H9 (cell line): ENCODE data around the gene R3HCC1L. TPM values are rescaled to one million over a fixed set of nuclear protein-coding genes. Genes with fewer than 3 reads are reported as not detected.

Experiments
- DNase-seq: peaks from one replicate; pipeline ENCODE4 v3.0.0-alpha.2; 2017
- H2AFZ ChIP-seq: one replicate; pipeline ENCODE4 v1.6.1; 2013; ENCODE audit warnings: mild to moderate bottlenecking, low read length, control low read depth, moderate library complexity
- H2AK5ac ChIP-seq: 2 replicates; pipeline ENCODE4 v1.6.1; 2013; ENCODE audit warnings: low read length, control low read depth, mixed read lengths; ENCODE audit not compliant: insufficient read length
- H2BK120ac ChIP-seq: one replicate; pipeline ENCODE4 v1.6.1; 2013; ENCODE audit warnings: low read depth, mild to moderate bottlenecking, low read length, control low read depth, inconsistent platforms; ENCODE audit not compliant: poor library complexity, severe bottlenecking
- H2BK12ac ChIP-seq: 2 replicates; pipeline ENCODE4 v1.6.1; 2013; ENCODE audit warnings: low read length, control low read depth, mixed read lengths, low read depth; ENCODE audit not compliant: insufficient read length
- H2BK15ac ChIP-seq: 2 replicates; pipeline ENCODE4 v1.6.1; 2013; ENCODE audit warnings: low read depth, low read length, control low read depth
- H2BK20ac ChIP-seq: one replicate; pipeline ENCODE4 v1.6.1; 2013; ENCODE audit warnings: low read depth, mild to moderate bottlenecking, low read length, control low read depth, inconsistent platforms; ENCODE audit not compliant: poor library complexity, severe bottlenecking
- H2BK5ac ChIP-seq: 2 replicates; pipeline ENCODE4 v1.6.1; 2013; ENCODE audit warnings: low read length, control low read depth, mixed read lengths; ENCODE audit not compliant: insufficient read length
- H3K14ac ChIP-seq: 2 replicates; pipeline ENCODE4 v1.6.1; 2013; ENCODE audit warnings: low read length, control low read depth; ENCODE audit not compliant: insufficient read depth
- H3K18ac ChIP-seq: 2 replicates; pipeline ENCODE4 v1.6.1; 2013; ENCODE audit warnings: low read depth, mild to moderate bottlenecking, mixed read lengths, low read length, control low read depth; ENCODE audit not compliant: insufficient read length
- H3K23ac ChIP-seq: 2 replicates; pipeline ENCODE4 v1.6.1; 2013; ENCODE audit warnings: low read length, control low read depth, mixed read lengths, low read depth; ENCODE audit not compliant: insufficient read length
- H3K23me2 ChIP-seq: 2 replicates; pipeline ENCODE4 v1.6.1; 2013; ENCODE audit warnings: low read depth, mild to moderate bottlenecking, mixed read lengths, low read length, control low read depth; ENCODE audit not compliant: insufficient read length, poor library complexity, severe bottlenecking
- H3K27ac ChIP-seq: 2 replicates; pipeline ENCODE4 v1.5.1; 2013; ENCODE audit warnings: low read length, control low read depth, mixed read lengths, low read depth; ENCODE audit not compliant: insufficient read length
- H3K27me3 ChIP-seq: 2 replicates; pipeline ENCODE4 v1.6.1; 2013; ENCODE audit warnings: low read length, control low read depth, inconsistent platforms; ENCODE audit not compliant: insufficient read depth
- H3K4ac ChIP-seq: 2 replicates; pipeline ENCODE4 v1.6.1; 2013; ENCODE audit warnings: low read depth, mild to moderate bottlenecking, control low read depth, inconsistent platforms, low read length, moderate library complexity
- H3K4me1 ChIP-seq: 2 replicates; pipeline ENCODE4 v1.6.1; 2013; ENCODE audit warnings: low read length, control low read depth, inconsistent platforms; ENCODE audit not compliant: insufficient read depth
- H3K4me2 ChIP-seq: 2 replicates; pipeline ENCODE4 v1.6.1; 2013; ENCODE audit warnings: low read length, control low read depth, mixed read lengths; ENCODE audit not compliant: insufficient read length, insufficient read depth
- H3K56ac ChIP-seq: 2 replicates; pipeline ENCODE4 v1.6.1; 2013; ENCODE audit warnings: low read depth, mild to moderate bottlenecking, mixed read lengths, low read length, control low read depth; ENCODE audit not compliant: insufficient read length
- H3K79me1 ChIP-seq: 2 replicates; pipeline ENCODE4 v1.6.1; 2013; ENCODE audit warnings: low read depth, mild to moderate bottlenecking, moderate library complexity, low read length, control low read depth, inconsistent platforms; ENCODE audit not compliant: insufficient read depth, poor library complexity, severe bottlenecking
- H3K79me2 ChIP-seq: 2 replicates; pipeline ENCODE4 v1.6.1; 2013; ENCODE audit warnings: low read length, control low read depth, inconsistent platforms; ENCODE audit not compliant: insufficient read depth
- H3K9ac ChIP-seq: 2 replicates; pipeline ENCODE4 v1.6.1; 2013; ENCODE audit warnings: low read length, control low read depth, mixed read lengths; ENCODE audit not compliant: insufficient read length; ENCODE audit errors: extremely low read depth
- H3K9me3 ChIP-seq: one replicate; pipeline ENCODE4 v1.6.1; 2013; ENCODE audit warnings: low read depth, low read length, inconsistent platforms; ENCODE audit not compliant: control insufficient read depth
- H3T11ph ChIP-seq: one replicate; pipeline ENCODE4 v1.6.1; 2013; ENCODE audit warnings: mild to moderate bottlenecking, low read length, control low read depth, inconsistent platforms
- H4K20me1 ChIP-seq: one replicate; pipeline ENCODE4 v1.6.1; 2013; ENCODE audit not compliant: control insufficient read depth, insufficient read length, insufficient read depth
- H4K5ac ChIP-seq: 2 replicates; pipeline ENCODE4 v1.6.1; 2013; ENCODE audit warnings: low read depth, mild to moderate bottlenecking, mixed read lengths, low read length, control low read depth; ENCODE audit not compliant: insufficient read length
- H4K8ac ChIP-seq: replicated peaks from 2 replicates; pipeline ENCODE4 v1.6.1; 2013; ENCODE audit warnings: low read length, control low read depth, mixed read lengths, low read depth; ENCODE audit not compliant: insufficient read length
- H4K91ac ChIP-seq: 2 replicates; pipeline ENCODE4 v1.6.1; 2013; ENCODE audit warnings: low read depth, mild to moderate bottlenecking, moderate library complexity, mixed read lengths, low read length, control low read depth; ENCODE audit not compliant: insufficient read length
- H3K27ac Mint-ChIP-seq, 3 experiments: 2 replicates in 2 of 3; 3 replicates in 1 of 3; pipeline ENCODE4 v1.8.0; 2020 to 2021; ENCODE audit warnings: mixed read lengths in 3 of 3, mild to moderate bottlenecking in 1 of 3, moderate library complexity in 1 of 3
- H3K27me3 Mint-ChIP-seq: 2 replicates; pipeline ENCODE4 v1.8.0; 2021; ENCODE audit warnings: low read depth, mild to moderate bottlenecking, moderate library complexity, mixed read lengths
- H3K36me3 Mint-ChIP-seq, 3 experiments: 2 replicates in 2 of 3; 3 replicates in 1 of 3; pipeline ENCODE4 v1.8.0; 2020 to 2021; ENCODE audit warnings: low read depth in 3 of 3, mixed read lengths in 3 of 3; ENCODE audit not compliant: insufficient read depth in 1 of 3
- H3K4me1 Mint-ChIP-seq, 2 experiments: 2 replicates each; pipeline ENCODE4 v1.8.0; 2020; ENCODE audit warnings: mixed read lengths in 2 of 2
- H3K4me3 Mint-ChIP-seq, 2 experiments: 2 replicates in 1 of 2; 3 replicates in 1 of 2; pipeline ENCODE4 v1.8.0; 2020 to 2021; ENCODE audit warnings: mild to moderate bottlenecking in 2 of 2, mixed read lengths in 2 of 2, moderate library complexity in 1 of 2
- H3K9me3 Mint-ChIP-seq, 2 experiments: 2 replicates in 1 of 2; 3 replicates in 1 of 2; pipeline ENCODE4 v1.8.0; 2020; ENCODE audit warnings: mild to moderate bottlenecking in 2 of 2, mixed read lengths in 2 of 2, moderate library complexity in 1 of 2
- CTCF ChIP-seq: fragments of 200-600 bp; sonication (generic); conservative IDR thresholded peaks from 3 replicates; pipeline ENCODE4 v1.8.0; 2021; ENCODE audit warnings: antibody characterized with exemption, mild to moderate bottlenecking
- WGBS: extraction: QIAGEN DNeasy Blood & Tissue Kit; methylation state at CpG from one replicate; pipeline ENCODE4 v1.1.7; 2013; ENCODE audit warnings: missing lambda C conversion rate, low lambda C conversion rate, mixed read lengths; ENCODE audit not compliant: insufficient read length; ENCODE audit errors: extremely low coverage; 5-methylcytosine and 5-hydroxymethylcytosine counted together
- total RNA-seq: library from RNA; stranded (reverse); gene quantifications from 2 replicates; pipeline ENCODE4 v1.2.1, GENCODE V29; 2021

The R3HCC1L gene
- total RNA-seq, 1 experiment from 2014 or later, result 18.5 TPM

- no peaks in the 10 kb centered on the region for H3K23me2 ChIP-seq
- H2AFZ ChIP-seq, result no peak overlapping the region
- H3K4me1 ChIP-seq, result no peaks in the 10 kb centered on the region
- no peak overlapping the region for H3K14ac ChIP-seq
- DNase-seq, result no peak
- Mint-ChIP-seq H3K4me1 (no peaks in the 10 kb centered on the region), H3K9me3 (no peaks in the 10 kb centered on the region), H3K36me3 (peaks cover 0 to 4% (median 0%) of the 10 kb centered on the region in 3 experiments; a peak in 1 of 7 replicates), H3K27me3 (no peaks in the 10 kb centered on the region), H3K27ac (no peak overlapping the region), H3K4me3 (no peak overlapping the region)
- no peak overlapping the region for H3K18ac ChIP-seq
- H2BK5ac ChIP-seq, result no peak overlapping the region
- H3K79me1 ChIP-seq, result no peaks in the 10 kb centered on the region
- H3K56ac ChIP-seq, result no peak overlapping the region
- no peak overlapping the region for H4K8ac ChIP-seq
- H4K20me1 ChIP-seq, result no peaks in the 10 kb centered on the region
- no peak overlapping the region for H4K5ac ChIP-seq
- no peak overlapping the region for H3T11ph ChIP-seq
- no peak for TF ChIP-seq CTCF
- H3K27me3 ChIP-seq, result no peaks in the 10 kb centered on the region
- no peak overlapping the region for H2BK20ac ChIP-seq
- H3K4ac ChIP-seq, result no peak overlapping the region
- no peak overlapping the region for H2AK5ac ChIP-seq
- H4K91ac ChIP-seq, result no peak overlapping the region
- no peak overlapping the region for H2BK120ac ChIP-seq
- WGBS, result no CpG with 5 or more reads among the region's 13 CpGs
- no peaks in the 10 kb centered on the region for H3K9me3 ChIP-seq
- H3K79me2 ChIP-seq, result no peaks in the 10 kb centered on the region
- H2BK15ac ChIP-seq, result no peak overlapping the region
- H3K23ac ChIP-seq, result no peak overlapping the region
- H3K9ac ChIP-seq, result no peak overlapping the region
- no peak overlapping the region for H3K4me2 ChIP-seq
- H2BK12ac ChIP-seq, result no peak overlapping the region
- no peak overlapping the region for H3K27ac ChIP-seq
Measured at GRCh38 chr10:98258683-98259454, 124.4 kb downstream of the R3HCC1L start.
